MM.1S (cell line): ENCODE measurements around the gene HIP1.

Experiments
- EZH2 ChIP-seq: fragments of 300-600 bp; sonication (generic); optimal IDR thresholded peaks from 2 replicates; pipeline ENCODE3; 2017; ENCODE audit warnings: low read depth, mild to moderate bottlenecking, antibody characterized with exemption, low read length, mixed read lengths
- EZH2phosphoT487 ChIP-seq: fragments of 300-600 bp; sonication (generic); IDR thresholded peaks from 2 replicates; pipeline ENCODE4 v1.6.1; 2018; ENCODE audit warnings: antibody characterized with exemption, low read length
- TF ChIP-seq, protein P1 (sequence below): fragments of 300-600 bp; sonication (generic); IDR thresholded peaks from 2 replicates; pipeline ENCODE4 v1.5.1; 2016; ENCODE audit warnings: antibody characterized with exemption, low read length, mixed read lengths

DNA sequence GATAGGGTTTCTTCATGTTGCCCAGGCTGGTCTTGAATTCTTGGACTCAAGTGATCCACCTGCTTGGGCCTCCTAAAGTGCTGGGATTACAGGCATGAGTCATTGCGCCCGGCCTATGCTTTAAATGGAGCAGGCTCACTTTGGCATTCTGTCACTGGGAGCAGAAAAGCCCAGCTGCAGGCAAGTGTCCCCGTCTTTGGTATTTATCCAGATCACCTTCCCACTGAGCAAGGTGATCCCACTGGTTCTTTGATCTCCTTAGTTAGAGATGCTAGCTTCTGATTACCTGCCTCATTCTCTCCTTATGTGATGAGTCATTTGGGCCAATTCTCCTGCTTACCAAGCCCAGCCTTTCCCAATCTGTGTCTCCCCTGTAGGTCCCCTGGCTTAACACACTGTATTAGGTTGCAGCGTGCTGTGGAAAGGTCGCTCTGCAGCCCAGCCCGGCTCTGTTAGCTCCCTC is 207.4 kb downstream of the HIP1 start:
- TF ChIP-seq, protein P1, sequence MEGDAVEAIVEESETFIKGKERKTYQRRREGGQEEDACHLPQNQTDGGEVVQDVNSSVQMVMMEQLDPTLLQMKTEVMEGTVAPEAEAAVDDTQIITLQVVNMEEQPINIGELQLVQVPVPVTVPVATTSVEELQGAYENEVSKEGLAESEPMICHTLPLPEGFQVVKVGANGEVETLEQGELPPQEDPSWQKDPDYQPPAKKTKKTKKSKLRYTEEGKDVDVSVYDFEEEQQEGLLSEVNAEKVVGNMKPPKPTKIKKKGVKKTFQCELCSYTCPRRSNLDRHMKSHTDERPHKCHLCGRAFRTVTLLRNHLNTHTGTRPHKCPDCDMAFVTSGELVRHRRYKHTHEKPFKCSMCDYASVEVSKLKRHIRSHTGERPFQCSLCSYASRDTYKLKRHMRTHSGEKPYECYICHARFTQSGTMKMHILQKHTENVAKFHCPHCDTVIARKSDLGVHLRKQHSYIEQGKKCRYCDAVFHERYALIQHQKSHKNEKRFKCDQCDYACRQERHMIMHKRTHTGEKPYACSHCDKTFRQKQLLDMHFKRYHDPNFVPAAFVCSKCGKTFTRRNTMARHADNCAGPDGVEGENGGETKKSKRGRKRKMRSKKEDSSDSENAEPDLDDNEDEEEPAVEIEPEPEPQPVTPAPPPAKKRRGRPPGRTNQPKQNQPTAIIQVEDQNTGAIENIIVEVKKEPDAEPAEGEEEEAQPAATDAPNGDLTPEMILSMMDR: no peak
- no peak for TF ChIP-seq EZH2
- TF ChIP-seq EZH2phosphoT487: no peak
